ENCODE results near the gene SCO2.
A peak's percentile ranks its signal among the peaks of the same experiment; 100 is the strongest.

The SCO2 gene

GRCh38 chr22:50525104-50525857 lies at the start of gene SCO2:
Gene SCO2 (minus strand): TSS chr22:50525598. CDS start chr22:50524411, 1,187 bp downstream.
- peaks cover 9% of the 10 kb centered on the region for H3K36me3 Mint-ChIP-seq (ENCODE audit: low read depth)
- peaks cover 25% of the 10 kb centered on the region for H3K27me3 Mint-ChIP-seq (ENCODE audit: low read depth)
- peak within 1 kb of the TSS; percentile 61 to 86 (median 85) for H3K27ac Mint-ChIP-seq
- H3K9me3 Mint-ChIP-seq = no peaks in the 10 kb centered on the region
- peak in 2 of 3 experiments; percentile 33 to 57 for TF ChIP-seq CTCF (IDR thresholded peaks at IDR 0.05; ENCODE audit: unreplicated experiment in 3 of 3)
- H3K4me3 Mint-ChIP-seq = peak within 1 kb of the TSS; percentile 89 to 93 (median 91)
- peaks cover 6% of the 10 kb centered on the region for H3K4me1 Mint-ChIP-seq

- Mint-ChIP-seq H3K4me3 (no peak overlapping the region), H3K36me3 (ENCODE audit: low read depth) (peaks cover 16% of the 10 kb centered on the region), H3K27ac (no peak overlapping the region), H3K9me3 (no peaks in the 10 kb centered on the region), H3K27me3 (ENCODE audit: low read depth) (no peaks in the 10 kb centered on the region), H3K4me1 (no peaks in the 10 kb centered on the region)
- no peak for TF ChIP-seq CTCF (IDR thresholded peaks at IDR 0.05; ENCODE audit: unreplicated experiment in 3 of 3)
These were observed 49.0 kb upstream of the SCO2 start for GRCh38 chr22:50574383-50574755.

GRCh38 chr22:50573491-50574382 lies 48.3 kb upstream of the SCO2 start:
- Mint-ChIP-seq H3K4me1 (no peaks in the 10 kb centered on the region), H3K9me3 (no peaks in the 10 kb centered on the region), H3K36me3 (ENCODE audit: low read depth) (peaks cover 18% of the 10 kb centered on the region), H3K4me3 (no peak overlapping the region), H3K27ac (no peak overlapping the region), H3K27me3 (ENCODE audit: low read depth) (no peaks in the 10 kb centered on the region)
- no peak for TF ChIP-seq CTCF (IDR thresholded peaks at IDR 0.05; ENCODE audit: unreplicated experiment in 3 of 3)

GRCh38 chr22:50572965-50573364 lies 47.6 kb upstream of the SCO2 start:
- TF ChIP-seq CTCF (IDR thresholded peaks at IDR 0.05; ENCODE audit: unreplicated experiment in 3 of 3) = no peak
- no peak overlapping the region for H3K4me3 Mint-ChIP-seq
- H3K36me3 Mint-ChIP-seq (ENCODE audit: low read depth) = peaks cover 18% of the 10 kb centered on the region
- H3K4me1 Mint-ChIP-seq = no peaks in the 10 kb centered on the region
- no peaks in the 10 kb centered on the region for H3K9me3 Mint-ChIP-seq
- no peak overlapping the region for H3K27ac Mint-ChIP-seq
- H3K27me3 Mint-ChIP-seq (ENCODE audit: low read depth) = no peaks in the 10 kb centered on the region

- Mint-ChIP-seq H3K9me3 (no peaks in the 10 kb centered on the region), H3K27ac (no peak overlapping the region), H3K27me3 (ENCODE audit: low read depth) (no peaks in the 10 kb centered on the region), H3K4me1 (no peaks in the 10 kb centered on the region), H3K36me3 (ENCODE audit: low read depth) (peaks cover 22% of the 10 kb centered on the region), H3K4me3 (no peak overlapping the region)
- TF ChIP-seq CTCF (IDR thresholded peaks at IDR 0.05; ENCODE audit: unreplicated experiment in 3 of 3) = no peak
These were observed 46.1 kb upstream of the SCO2 start for GRCh38 chr22:50571264-50572175.

Measured in nephron (organoid).